GM23338 (cell line): ENCODE measurements around the gene SLC8A3.

ENCODE experiments used
- CREB1 ChIP-seq: fragments of 250-450 bp; sonication (Bioruptor Pico); IDR thresholded peaks from 2 replicates; pipeline ENCODE4 v1.5.0; 2020; ENCODE audit warnings: low read depth, mild to moderate bottlenecking, moderate library complexity
- EZH2 ChIP-seq: fragments of 200-600 bp; sonication (generic); IDR thresholded peaks from one replicate; pipeline ENCODE4 v1.8.0; 2017; ENCODE audit warnings: antibody characterized with exemption, mild to moderate bottlenecking, low read depth; ENCODE audit not compliant: unreplicated experiment
- EZH2phosphoT487 ChIP-seq: fragments of 200-600 bp; sonication (generic); IDR thresholded peaks from one replicate; pipeline ENCODE4 v1.8.1; 2018; ENCODE audit warnings: antibody characterized with exemption; ENCODE audit not compliant: unreplicated experiment
- JUNB ChIP-seq: IDR thresholded peaks from one replicate; pipeline ENCODE4 v1.6.1; 2016; ENCODE audit warnings: antibody characterized with exemption; ENCODE audit not compliant: unreplicated experiment
- POLR2AphosphoS5 ChIP-seq: IDR thresholded peaks from 2 replicates; pipeline ENCODE4 v1.6.1; 2016; ENCODE audit warnings: antibody characterized with exemption, low read depth
- STAT1 ChIP-seq: IDR thresholded peaks from one replicate; pipeline ENCODE4 v1.6.1; 2016; ENCODE audit warnings: antibody characterized with exemption; ENCODE audit not compliant: unreplicated experiment
- ZNF114 ChIP-seq: fragments of 250-450 bp; sonication (Bioruptor Pico); IDR thresholded peaks from 2 replicates; pipeline ENCODE4 v1.5.0; 2020; ENCODE audit warnings: mild to moderate bottlenecking, moderate library complexity
- ZNF331 ChIP-seq: fragments of 250-450 bp; sonication (Bioruptor Pico); IDR thresholded peaks from 2 replicates; pipeline ENCODE4 v1.5.0; 2020; ENCODE audit warnings: low read depth, mild to moderate bottlenecking, moderate library complexity
- TF ChIP-seq, protein P1 (sequence below), 2 experiments: fragments of 200-600 bp in 1 of 2; sonication (generic) in 1 of 2; conservative IDR thresholded peaks; 2 replicates each; pipeline versions ENCODE4 v1.5.1 to v1.6.1; 2016 to 2017; ENCODE audit warnings: antibody characterized with exemption in 2 of 2, low read depth in 2 of 2, mild to moderate bottlenecking in 2 of 2, moderate library complexity in 1 of 2
- TF ChIP-seq, protein P2 (sequence below): IDR thresholded peaks from one replicate; pipeline ENCODE4 v1.6.1; 2018; ENCODE audit warnings: antibody characterized with exemption; ENCODE audit not compliant: unreplicated experiment
- TF ChIP-seq, protein P3 (sequence below): IDR thresholded peaks from 2 replicates; pipeline ENCODE4 v1.6.1; 2016; ENCODE audit warnings: antibody characterized with exemption
- TF ChIP-seq, protein P4 (sequence below): fragments of 250-450 bp; sonication (Bioruptor Pico); IDR thresholded peaks from 2 replicates; pipeline ENCODE4 v1.5.0; 2020; ENCODE audit warnings: mild to moderate bottlenecking, moderate library complexity

DNA sequence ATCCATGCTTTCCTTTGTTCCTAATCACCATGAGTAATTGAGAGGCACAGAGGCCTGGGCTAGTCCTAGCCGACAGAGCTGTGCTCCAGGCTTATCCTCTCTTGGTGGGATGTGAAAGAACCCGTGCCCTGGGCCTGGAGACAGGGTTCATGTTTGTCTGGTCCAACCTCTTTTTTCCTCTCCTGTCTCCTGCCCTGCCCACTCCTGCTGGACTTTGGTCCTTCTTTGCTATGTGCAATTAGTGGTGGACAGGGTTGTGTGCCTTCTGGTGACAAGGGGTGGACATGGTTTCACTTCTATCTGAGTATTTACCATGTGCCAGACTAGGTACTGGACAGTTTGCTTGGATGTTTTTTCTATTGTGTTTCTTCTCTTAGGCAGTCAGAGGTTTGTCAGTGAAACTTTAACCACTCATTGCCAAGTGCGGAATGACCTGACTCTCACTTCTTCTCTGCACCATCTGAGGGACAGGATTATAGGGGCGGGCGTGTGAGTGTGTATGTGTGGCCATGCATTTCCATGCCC is 183.4 kb downstream of the SLC8A3 start:
- TF ChIP-seq, protein P1, sequence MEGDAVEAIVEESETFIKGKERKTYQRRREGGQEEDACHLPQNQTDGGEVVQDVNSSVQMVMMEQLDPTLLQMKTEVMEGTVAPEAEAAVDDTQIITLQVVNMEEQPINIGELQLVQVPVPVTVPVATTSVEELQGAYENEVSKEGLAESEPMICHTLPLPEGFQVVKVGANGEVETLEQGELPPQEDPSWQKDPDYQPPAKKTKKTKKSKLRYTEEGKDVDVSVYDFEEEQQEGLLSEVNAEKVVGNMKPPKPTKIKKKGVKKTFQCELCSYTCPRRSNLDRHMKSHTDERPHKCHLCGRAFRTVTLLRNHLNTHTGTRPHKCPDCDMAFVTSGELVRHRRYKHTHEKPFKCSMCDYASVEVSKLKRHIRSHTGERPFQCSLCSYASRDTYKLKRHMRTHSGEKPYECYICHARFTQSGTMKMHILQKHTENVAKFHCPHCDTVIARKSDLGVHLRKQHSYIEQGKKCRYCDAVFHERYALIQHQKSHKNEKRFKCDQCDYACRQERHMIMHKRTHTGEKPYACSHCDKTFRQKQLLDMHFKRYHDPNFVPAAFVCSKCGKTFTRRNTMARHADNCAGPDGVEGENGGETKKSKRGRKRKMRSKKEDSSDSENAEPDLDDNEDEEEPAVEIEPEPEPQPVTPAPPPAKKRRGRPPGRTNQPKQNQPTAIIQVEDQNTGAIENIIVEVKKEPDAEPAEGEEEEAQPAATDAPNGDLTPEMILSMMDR (conservative IDR thresholded peaks at IDR 0.05; ENCODE audit: low read depth in 2 of 2) = no peak
- TF ChIP-seq, protein P2, sequence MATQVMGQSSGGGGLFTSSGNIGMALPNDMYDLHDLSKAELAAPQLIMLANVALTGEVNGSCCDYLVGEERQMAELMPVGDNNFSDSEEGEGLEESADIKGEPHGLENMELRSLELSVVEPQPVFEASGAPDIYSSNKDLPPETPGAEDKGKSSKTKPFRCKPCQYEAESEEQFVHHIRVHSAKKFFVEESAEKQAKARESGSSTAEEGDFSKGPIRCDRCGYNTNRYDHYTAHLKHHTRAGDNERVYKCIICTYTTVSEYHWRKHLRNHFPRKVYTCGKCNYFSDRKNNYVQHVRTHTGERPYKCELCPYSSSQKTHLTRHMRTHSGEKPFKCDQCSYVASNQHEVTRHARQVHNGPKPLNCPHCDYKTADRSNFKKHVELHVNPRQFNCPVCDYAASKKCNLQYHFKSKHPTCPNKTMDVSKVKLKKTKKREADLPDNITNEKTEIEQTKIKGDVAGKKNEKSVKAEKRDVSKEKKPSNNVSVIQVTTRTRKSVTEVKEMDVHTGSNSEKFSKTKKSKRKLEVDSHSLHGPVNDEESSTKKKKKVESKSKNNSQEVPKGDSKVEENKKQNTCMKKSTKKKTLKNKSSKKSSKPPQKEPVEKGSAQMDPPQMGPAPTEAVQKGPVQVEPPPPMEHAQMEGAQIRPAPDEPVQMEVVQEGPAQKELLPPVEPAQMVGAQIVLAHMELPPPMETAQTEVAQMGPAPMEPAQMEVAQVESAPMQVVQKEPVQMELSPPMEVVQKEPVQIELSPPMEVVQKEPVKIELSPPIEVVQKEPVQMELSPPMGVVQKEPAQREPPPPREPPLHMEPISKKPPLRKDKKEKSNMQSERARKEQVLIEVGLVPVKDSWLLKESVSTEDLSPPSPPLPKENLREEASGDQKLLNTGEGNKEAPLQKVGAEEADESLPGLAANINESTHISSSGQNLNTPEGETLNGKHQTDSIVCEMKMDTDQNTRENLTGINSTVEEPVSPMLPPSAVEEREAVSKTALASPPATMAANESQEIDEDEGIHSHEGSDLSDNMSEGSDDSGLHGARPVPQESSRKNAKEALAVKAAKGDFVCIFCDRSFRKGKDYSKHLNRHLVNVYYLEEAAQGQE = no peak
- TF ChIP-seq EZH2 = no peak
- no peak for TF ChIP-seq ZNF114 (CRISPR knock-in tag)
- no peak for TF ChIP-seq POLR2AphosphoS5
- no peak for TF ChIP-seq JUNB
- TF ChIP-seq CREB1 (CRISPR knock-in tag) = no peak
- no peak for TF ChIP-seq STAT1
- TF ChIP-seq ZNF331 = no peak
- no peak for TF ChIP-seq EZH2phosphoT487
- TF ChIP-seq, protein P3, sequence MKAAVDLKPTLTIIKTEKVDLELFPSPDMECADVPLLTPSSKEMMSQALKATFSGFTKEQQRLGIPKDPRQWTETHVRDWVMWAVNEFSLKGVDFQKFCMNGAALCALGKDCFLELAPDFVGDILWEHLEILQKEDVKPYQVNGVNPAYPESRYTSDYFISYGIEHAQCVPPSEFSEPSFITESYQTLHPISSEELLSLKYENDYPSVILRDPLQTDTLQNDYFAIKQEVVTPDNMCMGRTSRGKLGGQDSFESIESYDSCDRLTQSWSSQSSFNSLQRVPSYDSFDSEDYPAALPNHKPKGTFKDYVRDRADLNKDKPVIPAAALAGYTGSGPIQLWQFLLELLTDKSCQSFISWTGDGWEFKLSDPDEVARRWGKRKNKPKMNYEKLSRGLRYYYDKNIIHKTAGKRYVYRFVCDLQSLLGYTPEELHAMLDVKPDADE = no peak
- TF ChIP-seq, protein P4, sequence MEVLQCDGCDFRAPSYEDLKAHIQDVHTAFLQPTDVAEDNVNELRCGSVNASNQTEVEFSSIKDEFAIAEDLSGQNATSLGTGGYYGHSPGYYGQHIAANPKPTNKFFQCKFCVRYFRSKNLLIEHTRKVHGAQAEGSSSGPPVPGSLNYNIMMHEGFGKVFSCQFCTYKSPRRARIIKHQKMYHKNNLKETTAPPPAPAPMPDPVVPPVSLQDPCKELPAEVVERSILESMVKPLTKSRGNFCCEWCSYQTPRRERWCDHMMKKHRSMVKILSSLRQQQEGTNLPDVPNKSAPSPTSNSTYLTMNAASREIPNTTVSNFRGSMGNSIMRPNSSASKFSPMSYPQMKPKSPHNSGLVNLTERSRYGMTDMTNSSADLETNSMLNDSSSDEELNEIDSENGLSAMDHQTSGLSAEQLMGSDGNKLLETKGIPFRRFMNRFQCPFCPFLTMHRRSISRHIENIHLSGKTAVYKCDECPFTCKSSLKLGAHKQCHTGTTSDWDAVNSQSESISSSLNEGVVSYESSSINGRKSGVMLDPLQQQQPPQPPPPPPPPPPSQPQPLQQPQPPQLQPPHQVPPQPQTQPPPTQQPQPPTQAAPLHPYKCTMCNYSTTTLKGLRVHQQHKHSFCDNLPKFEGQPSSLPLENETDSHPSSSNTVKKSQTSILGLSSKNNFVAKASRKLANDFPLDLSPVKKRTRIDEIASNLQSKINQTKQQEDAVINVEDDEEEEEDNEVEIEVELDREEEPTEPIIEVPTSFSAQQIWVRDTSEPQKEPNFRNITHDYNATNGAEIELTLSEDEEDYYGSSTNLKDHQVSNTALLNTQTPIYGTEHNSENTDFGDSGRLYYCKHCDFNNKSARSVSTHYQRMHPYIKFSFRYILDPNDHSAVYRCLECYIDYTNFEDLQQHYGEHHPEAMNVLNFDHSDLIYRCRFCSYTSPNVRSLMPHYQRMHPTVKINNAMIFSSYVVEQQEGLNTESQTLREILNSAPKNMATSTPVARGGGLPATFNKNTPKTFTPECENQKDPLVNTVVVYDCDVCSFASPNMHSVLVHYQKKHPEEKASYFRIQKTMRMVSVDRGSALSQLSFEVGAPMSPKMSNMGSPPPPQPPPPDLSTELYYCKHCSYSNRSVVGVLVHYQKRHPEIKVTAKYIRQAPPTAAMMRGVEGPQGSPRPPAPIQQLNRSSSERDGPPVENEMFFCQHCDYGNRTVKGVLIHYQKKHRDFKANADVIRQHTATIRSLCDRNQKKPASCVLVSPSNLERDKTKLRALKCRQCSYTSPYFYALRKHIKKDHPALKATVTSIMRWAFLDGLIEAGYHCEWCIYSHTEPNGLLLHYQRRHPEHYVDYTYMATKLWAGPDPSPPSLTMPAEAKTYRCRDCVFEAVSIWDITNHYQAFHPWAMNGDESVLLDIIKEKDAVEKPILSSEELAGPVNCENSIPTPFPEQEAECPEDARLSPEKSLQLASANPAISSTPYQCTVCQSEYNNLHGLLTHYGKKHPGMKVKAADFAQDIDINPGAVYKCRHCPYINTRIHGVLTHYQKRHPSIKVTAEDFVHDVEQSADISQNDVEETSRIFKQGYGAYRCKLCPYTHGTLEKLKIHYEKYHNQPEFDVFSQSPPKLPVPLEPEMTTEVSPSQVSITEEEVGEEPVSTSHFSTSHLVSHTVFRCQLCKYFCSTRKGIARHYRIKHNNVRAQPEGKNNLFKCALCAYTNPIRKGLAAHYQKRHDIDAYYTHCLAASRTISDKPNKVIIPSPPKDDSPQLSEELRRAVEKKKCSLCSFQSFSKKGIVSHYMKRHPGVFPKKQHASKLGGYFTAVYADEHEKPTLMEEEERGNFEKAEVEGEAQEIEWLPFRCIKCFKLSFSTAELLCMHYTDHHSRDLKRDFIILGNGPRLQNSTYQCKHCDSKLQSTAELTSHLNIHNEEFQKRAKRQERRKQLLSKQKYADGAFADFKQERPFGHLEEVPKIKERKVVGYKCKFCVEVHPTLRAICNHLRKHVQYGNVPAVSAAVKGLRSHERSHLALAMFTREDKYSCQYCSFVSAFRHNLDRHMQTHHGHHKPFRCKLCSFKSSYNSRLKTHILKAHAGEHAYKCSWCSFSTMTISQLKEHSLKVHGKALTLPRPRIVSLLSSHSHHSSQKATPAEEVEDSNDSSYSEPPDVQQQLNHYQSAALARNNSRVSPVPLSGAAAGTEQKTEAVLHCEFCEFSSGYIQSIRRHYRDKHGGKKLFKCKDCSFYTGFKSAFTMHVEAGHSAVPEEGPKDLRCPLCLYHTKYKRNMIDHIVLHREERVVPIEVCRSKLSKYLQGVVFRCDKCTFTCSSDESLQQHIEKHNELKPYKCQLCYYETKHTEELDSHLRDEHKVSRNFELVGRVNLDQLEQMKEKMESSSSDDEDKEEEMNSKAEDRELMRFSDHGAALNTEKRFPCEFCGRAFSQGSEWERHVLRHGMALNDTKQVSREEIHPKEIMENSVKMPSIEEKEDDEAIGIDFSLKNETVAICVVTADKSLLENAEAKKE (CRISPR knock-in tag) = no peak
